ENCODE results near the gene C19orf33.

DNA sequence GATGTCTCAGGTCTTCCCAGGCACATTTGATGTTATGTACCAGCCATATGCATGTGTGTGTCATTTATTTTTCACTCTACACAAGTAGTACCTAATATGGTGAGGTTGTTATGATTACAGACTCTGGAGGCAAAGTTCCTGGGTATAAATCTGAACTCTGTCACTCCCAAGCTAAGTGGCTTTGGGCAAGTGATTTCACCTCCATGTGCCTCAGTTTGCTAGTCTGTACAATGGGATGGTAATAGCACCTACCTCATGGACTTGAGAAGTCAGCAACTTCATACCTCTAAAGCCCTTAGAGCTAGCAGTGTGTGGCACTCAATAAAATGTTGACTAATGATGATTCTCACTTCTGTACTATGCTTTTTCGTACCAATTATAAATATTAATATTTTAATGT is 27.7 kb downstream of the C19orf33 start:
- TF ChIP-seq, protein P1, sequence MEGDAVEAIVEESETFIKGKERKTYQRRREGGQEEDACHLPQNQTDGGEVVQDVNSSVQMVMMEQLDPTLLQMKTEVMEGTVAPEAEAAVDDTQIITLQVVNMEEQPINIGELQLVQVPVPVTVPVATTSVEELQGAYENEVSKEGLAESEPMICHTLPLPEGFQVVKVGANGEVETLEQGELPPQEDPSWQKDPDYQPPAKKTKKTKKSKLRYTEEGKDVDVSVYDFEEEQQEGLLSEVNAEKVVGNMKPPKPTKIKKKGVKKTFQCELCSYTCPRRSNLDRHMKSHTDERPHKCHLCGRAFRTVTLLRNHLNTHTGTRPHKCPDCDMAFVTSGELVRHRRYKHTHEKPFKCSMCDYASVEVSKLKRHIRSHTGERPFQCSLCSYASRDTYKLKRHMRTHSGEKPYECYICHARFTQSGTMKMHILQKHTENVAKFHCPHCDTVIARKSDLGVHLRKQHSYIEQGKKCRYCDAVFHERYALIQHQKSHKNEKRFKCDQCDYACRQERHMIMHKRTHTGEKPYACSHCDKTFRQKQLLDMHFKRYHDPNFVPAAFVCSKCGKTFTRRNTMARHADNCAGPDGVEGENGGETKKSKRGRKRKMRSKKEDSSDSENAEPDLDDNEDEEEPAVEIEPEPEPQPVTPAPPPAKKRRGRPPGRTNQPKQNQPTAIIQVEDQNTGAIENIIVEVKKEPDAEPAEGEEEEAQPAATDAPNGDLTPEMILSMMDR (IDR thresholded peaks at IDR 0.05): no peak
- TF ChIP-seq ESRRA (CRISPR knock-in tag; IDR thresholded peaks at IDR 0.05; ENCODE audit: borderline replicate concordance): no peak
- TF ChIP-seq, protein P2, sequence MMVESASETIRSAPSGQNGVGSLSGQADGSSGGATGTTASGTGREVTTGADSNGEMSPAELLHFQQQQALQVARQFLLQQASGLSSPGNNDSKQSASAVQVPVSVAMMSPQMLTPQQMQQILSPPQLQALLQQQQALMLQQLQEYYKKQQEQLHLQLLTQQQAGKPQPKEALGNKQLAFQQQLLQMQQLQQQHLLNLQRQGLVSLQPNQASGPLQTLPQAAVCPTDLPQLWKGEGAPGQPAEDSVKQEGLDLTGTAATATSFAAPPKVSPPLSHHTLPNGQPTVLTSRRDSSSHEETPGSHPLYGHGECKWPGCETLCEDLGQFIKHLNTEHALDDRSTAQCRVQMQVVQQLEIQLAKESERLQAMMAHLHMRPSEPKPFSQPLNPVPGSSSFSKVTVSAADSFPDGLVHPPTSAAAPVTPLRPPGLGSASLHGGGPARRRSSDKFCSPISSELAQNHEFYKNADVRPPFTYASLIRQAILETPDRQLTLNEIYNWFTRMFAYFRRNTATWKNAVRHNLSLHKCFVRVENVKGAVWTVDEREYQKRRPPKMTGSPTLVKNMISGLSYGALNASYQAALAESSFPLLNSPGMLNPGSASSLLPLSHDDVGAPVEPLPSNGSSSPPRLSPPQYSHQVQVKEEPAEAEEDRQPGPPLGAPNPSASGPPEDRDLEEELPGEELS (CRISPR knock-in tag; IDR thresholded peaks at IDR 0.05): no peak
- TF ChIP-seq, protein P3, sequence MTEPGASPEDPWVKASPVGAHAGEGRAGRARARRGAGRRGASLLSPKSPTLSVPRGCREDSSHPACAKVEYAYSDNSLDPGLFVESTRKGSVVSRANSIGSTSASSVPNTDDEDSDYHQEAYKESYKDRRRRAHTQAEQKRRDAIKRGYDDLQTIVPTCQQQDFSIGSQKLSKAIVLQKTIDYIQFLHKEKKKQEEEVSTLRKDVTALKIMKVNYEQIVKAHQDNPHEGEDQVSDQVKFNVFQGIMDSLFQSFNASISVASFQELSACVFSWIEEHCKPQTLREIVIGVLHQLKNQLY (CRISPR knock-in tag; IDR thresholded peaks at IDR 0.05): no peak
- TF ChIP-seq IRF2 (CRISPR knock-in tag; IDR thresholded peaks at IDR 0.05; ENCODE audit: borderline replicate concordance, low read depth): no peak
- no peak for TF ChIP-seq GTF2I (CRISPR knock-in tag; conservative IDR thresholded peaks at IDR 0.05)
- TF ChIP-seq, protein P4, sequence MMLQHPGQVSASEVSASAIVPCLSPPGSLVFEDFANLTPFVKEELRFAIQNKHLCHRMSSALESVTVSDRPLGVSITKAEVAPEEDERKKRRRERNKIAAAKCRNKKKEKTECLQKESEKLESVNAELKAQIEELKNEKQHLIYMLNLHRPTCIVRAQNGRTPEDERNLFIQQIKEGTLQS (CRISPR knock-in tag; conservative IDR thresholded peaks at IDR 0.05): no peak
- TF ChIP-seq, protein P5, sequence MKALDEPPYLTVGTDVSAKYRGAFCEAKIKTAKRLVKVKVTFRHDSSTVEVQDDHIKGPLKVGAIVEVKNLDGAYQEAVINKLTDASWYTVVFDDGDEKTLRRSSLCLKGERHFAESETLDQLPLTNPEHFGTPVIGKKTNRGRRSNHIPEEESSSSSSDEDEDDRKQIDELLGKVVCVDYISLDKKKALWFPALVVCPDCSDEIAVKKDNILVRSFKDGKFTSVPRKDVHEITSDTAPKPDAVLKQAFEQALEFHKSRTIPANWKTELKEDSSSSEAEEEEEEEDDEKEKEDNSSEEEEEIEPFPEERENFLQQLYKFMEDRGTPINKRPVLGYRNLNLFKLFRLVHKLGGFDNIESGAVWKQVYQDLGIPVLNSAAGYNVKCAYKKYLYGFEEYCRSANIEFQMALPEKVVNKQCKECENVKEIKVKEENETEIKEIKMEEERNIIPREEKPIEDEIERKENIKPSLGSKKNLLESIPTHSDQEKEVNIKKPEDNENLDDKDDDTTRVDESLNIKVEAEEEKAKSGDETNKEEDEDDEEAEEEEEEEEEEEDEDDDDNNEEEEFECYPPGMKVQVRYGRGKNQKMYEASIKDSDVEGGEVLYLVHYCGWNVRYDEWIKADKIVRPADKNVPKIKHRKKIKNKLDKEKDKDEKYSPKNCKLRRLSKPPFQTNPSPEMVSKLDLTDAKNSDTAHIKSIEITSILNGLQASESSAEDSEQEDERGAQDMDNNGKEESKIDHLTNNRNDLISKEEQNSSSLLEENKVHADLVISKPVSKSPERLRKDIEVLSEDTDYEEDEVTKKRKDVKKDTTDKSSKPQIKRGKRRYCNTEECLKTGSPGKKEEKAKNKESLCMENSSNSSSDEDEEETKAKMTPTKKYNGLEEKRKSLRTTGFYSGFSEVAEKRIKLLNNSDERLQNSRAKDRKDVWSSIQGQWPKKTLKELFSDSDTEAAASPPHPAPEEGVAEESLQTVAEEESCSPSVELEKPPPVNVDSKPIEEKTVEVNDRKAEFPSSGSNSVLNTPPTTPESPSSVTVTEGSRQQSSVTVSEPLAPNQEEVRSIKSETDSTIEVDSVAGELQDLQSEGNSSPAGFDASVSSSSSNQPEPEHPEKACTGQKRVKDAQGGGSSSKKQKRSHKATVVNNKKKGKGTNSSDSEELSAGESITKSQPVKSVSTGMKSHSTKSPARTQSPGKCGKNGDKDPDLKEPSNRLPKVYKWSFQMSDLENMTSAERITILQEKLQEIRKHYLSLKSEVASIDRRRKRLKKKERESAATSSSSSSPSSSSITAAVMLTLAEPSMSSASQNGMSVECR (CRISPR knock-in tag; IDR thresholded peaks at IDR 0.05; ENCODE audit: borderline replicate concordance): no peak
- TF ChIP-seq, protein P6, sequence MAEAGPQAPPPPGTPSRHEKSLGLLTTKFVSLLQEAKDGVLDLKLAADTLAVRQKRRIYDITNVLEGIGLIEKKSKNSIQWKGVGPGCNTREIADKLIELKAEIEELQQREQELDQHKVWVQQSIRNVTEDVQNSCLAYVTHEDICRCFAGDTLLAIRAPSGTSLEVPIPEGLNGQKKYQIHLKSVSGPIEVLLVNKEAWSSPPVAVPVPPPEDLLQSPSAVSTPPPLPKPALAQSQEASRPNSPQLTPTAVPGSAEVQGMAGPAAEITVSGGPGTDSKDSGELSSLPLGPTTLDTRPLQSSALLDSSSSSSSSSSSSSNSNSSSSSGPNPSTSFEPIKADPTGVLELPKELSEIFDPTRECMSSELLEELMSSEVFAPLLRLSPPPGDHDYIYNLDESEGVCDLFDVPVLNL (CRISPR knock-in tag; IDR thresholded peaks at IDR 0.05; ENCODE audit: borderline replicate concordance, low read depth): no peak
- no peak for TF ChIP-seq SOX15 (CRISPR knock-in tag; IDR thresholded peaks at IDR 0.05)
